Measurements from ENCODE around the gene CNTN4. TPM values are rescaled to one million over a fixed set of nuclear protein-coding genes. Genes with fewer than 3 reads are reported as not detected.

CNTN4 gene
- total RNA-seq, 1 donor from 2014 or later: 48.3 TPM

DNA sequence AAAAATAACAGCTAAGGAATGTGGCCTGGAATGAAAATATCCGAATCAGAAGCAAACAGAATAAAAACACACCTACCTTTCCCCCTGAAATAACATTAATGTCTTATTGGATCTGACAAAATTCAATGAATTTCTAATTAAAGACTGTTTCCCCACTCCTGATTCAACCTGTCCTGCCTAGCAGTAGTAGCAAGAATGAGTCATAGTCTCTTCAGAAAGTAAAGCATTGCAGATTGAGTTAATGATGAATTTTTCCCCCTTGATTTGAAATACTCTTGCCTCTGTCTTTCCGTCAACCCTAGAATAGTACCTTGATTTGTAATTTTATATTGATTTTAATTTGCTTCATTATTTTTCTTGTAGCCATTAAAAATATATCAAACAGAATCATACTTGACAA, 212.4 kb downstream of the CNTN4 start:
- TF ChIP-seq, protein P1, sequence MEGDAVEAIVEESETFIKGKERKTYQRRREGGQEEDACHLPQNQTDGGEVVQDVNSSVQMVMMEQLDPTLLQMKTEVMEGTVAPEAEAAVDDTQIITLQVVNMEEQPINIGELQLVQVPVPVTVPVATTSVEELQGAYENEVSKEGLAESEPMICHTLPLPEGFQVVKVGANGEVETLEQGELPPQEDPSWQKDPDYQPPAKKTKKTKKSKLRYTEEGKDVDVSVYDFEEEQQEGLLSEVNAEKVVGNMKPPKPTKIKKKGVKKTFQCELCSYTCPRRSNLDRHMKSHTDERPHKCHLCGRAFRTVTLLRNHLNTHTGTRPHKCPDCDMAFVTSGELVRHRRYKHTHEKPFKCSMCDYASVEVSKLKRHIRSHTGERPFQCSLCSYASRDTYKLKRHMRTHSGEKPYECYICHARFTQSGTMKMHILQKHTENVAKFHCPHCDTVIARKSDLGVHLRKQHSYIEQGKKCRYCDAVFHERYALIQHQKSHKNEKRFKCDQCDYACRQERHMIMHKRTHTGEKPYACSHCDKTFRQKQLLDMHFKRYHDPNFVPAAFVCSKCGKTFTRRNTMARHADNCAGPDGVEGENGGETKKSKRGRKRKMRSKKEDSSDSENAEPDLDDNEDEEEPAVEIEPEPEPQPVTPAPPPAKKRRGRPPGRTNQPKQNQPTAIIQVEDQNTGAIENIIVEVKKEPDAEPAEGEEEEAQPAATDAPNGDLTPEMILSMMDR (IDR thresholded peaks at IDR 0.05): no peak
- H3K9me3 Mint-ChIP-seq (ENCODE audit: unreplicated experiment): peaks cover 12% of the 10 kb centered on the region
- no peaks in the 10 kb centered on the region for H3K27me3 Mint-ChIP-seq (ENCODE audit: unreplicated experiment)
- H3K36me3 Mint-ChIP-seq (ENCODE audit: unreplicated experiment): no peaks in the 10 kb centered on the region
- no peaks in the 10 kb centered on the region for H3K4me1 Mint-ChIP-seq (ENCODE audit: unreplicated experiment)
- no peak overlapping the region for H3K27ac Mint-ChIP-seq (ENCODE audit: unreplicated experiment)
- H3K4me3 Mint-ChIP-seq (ENCODE audit: unreplicated experiment): no peak overlapping the region
- no peak for DNase-seq (ENCODE audit: extremely low spot score, unreplicated experiment)

DNA sequence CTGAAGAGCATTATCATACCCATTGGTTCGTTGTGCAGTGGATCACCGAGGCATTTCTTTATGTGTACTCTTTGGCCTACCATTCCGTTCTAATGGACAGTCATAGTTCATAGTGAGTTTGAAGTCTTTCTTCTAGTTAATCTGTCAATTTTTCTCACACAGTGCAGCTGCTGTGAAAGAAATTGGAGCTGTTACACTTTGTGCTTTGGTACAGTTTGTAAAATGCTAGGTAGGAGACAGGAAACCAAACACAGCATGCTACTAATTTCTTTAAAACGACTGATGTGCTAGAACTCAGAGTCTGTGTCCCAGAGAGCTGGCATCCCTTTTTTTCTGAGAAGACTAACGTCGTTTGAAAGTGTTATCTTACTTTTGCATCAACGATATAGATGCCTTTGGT, 218.9 kb downstream of the CNTN4 start:
- no peak overlapping the region for H3K27ac Mint-ChIP-seq (ENCODE audit: unreplicated experiment)
- H3K9me3 Mint-ChIP-seq (ENCODE audit: unreplicated experiment): no peaks in the 10 kb centered on the region
- no peak overlapping the region for H3K4me3 Mint-ChIP-seq (ENCODE audit: unreplicated experiment)
- TF ChIP-seq, protein P1 (IDR thresholded peaks at IDR 0.05): no peak
- H3K4me1 Mint-ChIP-seq (ENCODE audit: unreplicated experiment): no peaks in the 10 kb centered on the region
- no peaks in the 10 kb centered on the region for H3K27me3 Mint-ChIP-seq (ENCODE audit: unreplicated experiment)
- no peak for DNase-seq (ENCODE audit: extremely low spot score, unreplicated experiment)
- no peaks in the 10 kb centered on the region for H3K36me3 Mint-ChIP-seq (ENCODE audit: unreplicated experiment)

DNA sequence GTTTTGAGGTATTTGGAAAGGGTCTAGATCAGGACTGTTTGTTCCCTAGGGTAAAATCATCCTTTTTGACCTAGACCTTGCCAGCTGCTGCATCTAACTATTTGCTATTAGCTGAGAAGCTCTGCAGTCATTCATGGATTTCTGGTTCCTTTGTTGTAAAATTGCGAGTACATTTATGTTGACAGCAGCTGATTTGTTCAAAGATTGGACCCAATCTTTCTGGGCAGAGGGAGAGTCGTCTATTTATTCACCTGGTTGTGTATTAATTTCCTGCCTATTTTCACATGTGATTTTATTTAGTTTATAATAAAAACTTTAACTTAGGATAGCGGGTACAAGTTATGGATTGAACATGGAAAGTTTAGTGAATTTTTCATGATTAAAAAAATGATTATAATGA, 236.3 kb downstream of the CNTN4 start:
- Mint-ChIP-seq H3K4me1 (ENCODE audit: unreplicated experiment) (no peaks in the 10 kb centered on the region), H3K27ac (ENCODE audit: unreplicated experiment) (no peak overlapping the region), H3K4me3 (ENCODE audit: unreplicated experiment) (no peak overlapping the region), H3K36me3 (ENCODE audit: unreplicated experiment) (no peaks in the 10 kb centered on the region), H3K9me3 (ENCODE audit: unreplicated experiment) (peaks cover 4% of the 10 kb centered on the region), H3K27me3 (ENCODE audit: unreplicated experiment) (no peaks in the 10 kb centered on the region)
- TF ChIP-seq, protein P1 (IDR thresholded peaks at IDR 0.05): no peak
- DNase-seq (ENCODE audit: extremely low spot score, unreplicated experiment): no peak

DNA sequence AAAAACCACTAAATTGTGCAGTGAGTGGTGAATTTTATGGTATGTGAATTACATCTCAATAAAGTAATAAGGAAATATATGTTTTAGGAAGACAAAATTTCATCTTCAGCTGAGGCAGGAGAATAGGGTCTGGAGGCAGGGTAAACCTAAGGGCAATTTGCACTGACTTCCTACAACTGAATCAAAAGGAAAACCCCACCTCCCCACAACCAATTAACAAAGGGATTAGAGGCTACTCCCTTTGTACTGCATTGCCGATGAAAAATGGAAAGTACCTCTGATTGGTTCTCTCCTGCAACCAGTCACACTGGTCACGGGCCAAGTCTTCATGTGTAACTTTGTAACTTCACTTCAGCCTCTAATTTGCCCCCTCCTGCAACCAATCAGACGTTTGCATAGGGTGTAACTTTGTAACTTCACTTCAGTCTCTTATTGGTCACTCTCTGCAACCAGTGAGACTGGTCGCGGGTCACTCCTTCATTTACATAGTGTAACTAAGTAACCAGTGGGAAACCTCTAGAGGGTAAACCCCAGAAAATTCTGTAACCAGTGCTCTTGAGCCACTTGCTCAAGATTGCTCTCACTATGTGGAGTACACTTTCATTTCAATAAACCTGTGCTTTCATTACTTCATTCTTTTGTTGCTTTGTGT, 244.5 kb downstream of the CNTN4 start:
- H3K36me3 Mint-ChIP-seq (ENCODE audit: unreplicated experiment): no peaks in the 10 kb centered on the region
- peaks cover 5% of the 10 kb centered on the region for H3K9me3 Mint-ChIP-seq (ENCODE audit: unreplicated experiment)
- TF ChIP-seq, protein P1 (IDR thresholded peaks at IDR 0.05): no peak
- no peaks in the 10 kb centered on the region for H3K4me1 Mint-ChIP-seq (ENCODE audit: unreplicated experiment)
- H3K27me3 Mint-ChIP-seq (ENCODE audit: unreplicated experiment): no peaks in the 10 kb centered on the region
- H3K4me3 Mint-ChIP-seq (ENCODE audit: unreplicated experiment): no peak overlapping the region
- no peak for DNase-seq (ENCODE audit: extremely low spot score, unreplicated experiment)
- H3K27ac Mint-ChIP-seq (ENCODE audit: unreplicated experiment): no peak overlapping the region

DNA sequence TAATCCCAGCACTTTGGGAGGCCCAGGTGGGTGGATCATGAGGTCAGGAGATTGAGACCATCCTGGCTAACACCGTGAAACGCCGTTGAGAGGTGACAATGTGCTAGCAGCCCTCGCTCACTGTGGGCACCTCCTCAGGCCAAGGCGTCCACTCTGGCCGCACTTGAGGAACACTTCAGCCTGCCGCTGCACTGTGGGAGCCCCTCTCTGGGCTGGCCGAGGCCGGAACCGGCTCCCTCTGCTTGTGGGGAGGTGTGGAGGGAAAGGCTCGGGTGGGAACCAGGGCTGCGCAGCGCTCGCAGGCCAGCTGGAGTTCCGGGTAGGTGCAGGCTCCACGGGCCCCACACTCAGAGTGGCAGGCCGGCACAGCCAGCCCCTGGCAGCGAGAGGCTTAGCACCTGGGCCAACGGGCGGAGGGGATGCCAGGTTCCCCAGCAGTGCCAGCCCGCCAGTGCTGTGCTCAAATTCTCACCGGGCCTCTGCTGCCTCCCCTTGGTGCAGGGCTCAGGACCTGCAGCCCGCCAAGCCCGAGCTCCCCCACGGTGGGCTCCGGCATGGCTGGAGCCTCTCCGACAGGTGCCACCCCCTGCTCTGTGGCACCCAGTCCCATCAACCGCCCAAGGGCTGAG, 253.6 kb downstream of the CNTN4 start:
- no peaks in the 10 kb centered on the region for H3K36me3 Mint-ChIP-seq (ENCODE audit: unreplicated experiment)
- H3K4me3 Mint-ChIP-seq (ENCODE audit: unreplicated experiment): no peak overlapping the region
- no peak overlapping the region for H3K27ac Mint-ChIP-seq (ENCODE audit: unreplicated experiment)
- no peaks in the 10 kb centered on the region for H3K9me3 Mint-ChIP-seq (ENCODE audit: unreplicated experiment)
- no peak for DNase-seq (ENCODE audit: extremely low spot score, unreplicated experiment)
- no peaks in the 10 kb centered on the region for H3K27me3 Mint-ChIP-seq (ENCODE audit: unreplicated experiment)
- peaks cover 18% of the 10 kb centered on the region for H3K4me1 Mint-ChIP-seq (ENCODE audit: unreplicated experiment)
- TF ChIP-seq, protein P1 (IDR thresholded peaks at IDR 0.05): no peak

All from osteocyte (in vitro differentiated cells).